ENCODE data around the gene TEX53.

The TEX53 gene

GRCh38 chr9:114662081-114662989 is 4.7 kb upstream of the TEX53 start:
- no peaks in the 10 kb centered on the region for H3K27me3 ChIP-seq (ENCODE audit: low read depth, low read length)
- H3K27ac ChIP-seq (ENCODE audit: low read length) = no peak overlapping the region
- H3K36me3 ChIP-seq (ENCODE audit: control insufficient read depth in 1 of 2, insufficient read depth in 2 of 2, low read length in 2 of 2) = no peaks in the 10 kb centered on the region
- H3K9me3 ChIP-seq (ENCODE audit: control insufficient read depth in 1 of 2, low read length in 2 of 2) = no peaks in the 10 kb centered on the region
- H3K4me1 ChIP-seq (ENCODE audit: control insufficient read depth in 1 of 2, insufficient read depth in 2 of 2, low read length in 2 of 2) = no peaks in the 10 kb centered on the region
- H3K4me3 ChIP-seq (ENCODE audit: low read depth in 1 of 2, low read length in 2 of 2) = no peak overlapping the region

- H3K9me3 ChIP-seq (ENCODE audit: control insufficient read depth in 1 of 2, low read length in 2 of 2) = no peaks in the 10 kb centered on the region
- H3K4me3 ChIP-seq (ENCODE audit: low read depth in 1 of 2, low read length in 2 of 2) = no peak overlapping the region
- H3K27ac ChIP-seq (ENCODE audit: low read length) = no peak overlapping the region
- H3K36me3 ChIP-seq (ENCODE audit: control insufficient read depth in 1 of 2, insufficient read depth in 2 of 2, low read length in 2 of 2) = no peaks in the 10 kb centered on the region
- H3K4me1 ChIP-seq (ENCODE audit: control insufficient read depth in 1 of 2, insufficient read depth in 2 of 2, low read length in 2 of 2) = no peaks in the 10 kb centered on the region
- H3K27me3 ChIP-seq (ENCODE audit: low read depth, low read length) = no peaks in the 10 kb centered on the region
These were observed 1.3 kb downstream of the TEX53 start for GRCh38 chr9:114656301-114656700.

- no peaks in the 10 kb centered on the region for H3K9me3 ChIP-seq (ENCODE audit: control insufficient read depth in 1 of 2, low read length in 2 of 2)
- no peak overlapping the region for H3K4me3 ChIP-seq (ENCODE audit: low read depth in 1 of 2, low read length in 2 of 2)
- H3K4me1 ChIP-seq (ENCODE audit: control insufficient read depth in 1 of 2, insufficient read depth in 2 of 2, low read length in 2 of 2) = no peaks in the 10 kb centered on the region
- H3K27ac ChIP-seq (ENCODE audit: low read length) = no peak overlapping the region
- no peaks in the 10 kb centered on the region for H3K36me3 ChIP-seq (ENCODE audit: control insufficient read depth in 1 of 2, insufficient read depth in 2 of 2, low read length in 2 of 2)
- H3K27me3 ChIP-seq (ENCODE audit: low read depth, low read length) = no peaks in the 10 kb centered on the region
These were observed 1.9 kb downstream of the TEX53 start for GRCh38 chr9:114655689-114656088.

- Histone ChIP-seq H3K4me3 (ENCODE audit: low read depth in 1 of 2, low read length in 2 of 2) (no peak overlapping the region), H3K27ac (ENCODE audit: low read length) (no peak overlapping the region), H3K27me3 (ENCODE audit: low read depth, low read length) (no peaks in the 10 kb centered on the region), H3K36me3 (ENCODE audit: control insufficient read depth in 1 of 2, insufficient read depth in 2 of 2, low read length in 2 of 2) (no peaks in the 10 kb centered on the region), H3K9me3 (ENCODE audit: control insufficient read depth in 1 of 2, low read length in 2 of 2) (no peaks in the 10 kb centered on the region), H3K4me1 (ENCODE audit: control insufficient read depth in 1 of 2, insufficient read depth in 2 of 2, low read length in 2 of 2) (no peaks in the 10 kb centered on the region)
These were observed 3.9 kb downstream of the TEX53 start for GRCh38 chr9:114653556-114654159.

- Histone ChIP-seq H3K4me1 (ENCODE audit: control insufficient read depth in 1 of 2, insufficient read depth in 2 of 2, low read length in 2 of 2) (no peaks in the 10 kb centered on the region), H3K36me3 (ENCODE audit: control insufficient read depth in 1 of 2, insufficient read depth in 2 of 2, low read length in 2 of 2) (no peaks in the 10 kb centered on the region), H3K27ac (ENCODE audit: low read length) (no peak overlapping the region), H3K27me3 (ENCODE audit: low read depth, low read length) (no peaks in the 10 kb centered on the region), H3K9me3 (ENCODE audit: control insufficient read depth in 1 of 2, low read length in 2 of 2) (no peaks in the 10 kb centered on the region), H3K4me3 (ENCODE audit: low read depth in 1 of 2, low read length in 2 of 2) (no peak overlapping the region)
These were observed 4.6 kb downstream of the TEX53 start for GRCh38 chr9:114652776-114653555.

- H3K27ac ChIP-seq (ENCODE audit: low read length) = no peak overlapping the region
- H3K36me3 ChIP-seq (ENCODE audit: control insufficient read depth in 1 of 2, insufficient read depth in 2 of 2, low read length in 2 of 2) = peaks cover 18 to 44% of the 10 kb centered on the region in 2 donors
- H3K4me3 ChIP-seq (ENCODE audit: low read depth in 1 of 2, low read length in 2 of 2) = no peak overlapping the region
These were observed 13.7 kb downstream of the TEX53 start for GRCh38 chr9:114643896-114644295.

GRCh38 chr9:114643001-114643400 is 14.6 kb downstream of the TEX53 start:
- H3K27ac ChIP-seq (ENCODE audit: low read length) = no peak overlapping the region
- no peaks in the 10 kb centered on the region for H3K4me1 ChIP-seq (ENCODE audit: control insufficient read depth in 1 of 2, insufficient read depth in 2 of 2, low read length in 2 of 2)
- no peaks in the 10 kb centered on the region for H3K9me3 ChIP-seq (ENCODE audit: control insufficient read depth in 1 of 2, low read length in 2 of 2)
- H3K36me3 ChIP-seq (ENCODE audit: control insufficient read depth in 1 of 2, insufficient read depth in 2 of 2, low read length in 2 of 2) = peaks cover 23 to 53% of the 10 kb centered on the region in 2 donors
- H3K27me3 ChIP-seq (ENCODE audit: low read depth, low read length) = no peaks in the 10 kb centered on the region
- H3K4me3 ChIP-seq (ENCODE audit: low read depth in 1 of 2, low read length in 2 of 2) = no peak overlapping the region

More at GRCh38 chr9:114643896-114644295, 13.7 kb downstream of the TEX53 start:
- H3K9me3 ChIP-seq (ENCODE audit: control insufficient read depth in 1 of 2, low read length in 2 of 2) = no peaks in the 10 kb centered on the region
- H3K27me3 ChIP-seq (ENCODE audit: low read depth, low read length) = no peaks in the 10 kb centered on the region
- no peaks in the 10 kb centered on the region for H3K4me1 ChIP-seq (ENCODE audit: control insufficient read depth in 1 of 2, insufficient read depth in 2 of 2, low read length in 2 of 2)

- Histone ChIP-seq H3K27ac (ENCODE audit: low read length) (no peak overlapping the region), H3K4me3 (ENCODE audit: low read depth in 1 of 2, low read length in 2 of 2) (no peak overlapping the region), H3K27me3 (ENCODE audit: low read depth, low read length) (no peaks in the 10 kb centered on the region), H3K36me3 (ENCODE audit: control insufficient read depth in 1 of 2, insufficient read depth in 2 of 2, low read length in 2 of 2) (peaks cover 24 to 57% of the 10 kb centered on the region in 2 donors), H3K9me3 (ENCODE audit: control insufficient read depth in 1 of 2, low read length in 2 of 2) (no peaks in the 10 kb centered on the region), H3K4me1 (ENCODE audit: control insufficient read depth in 1 of 2, insufficient read depth in 2 of 2, low read length in 2 of 2) (no peaks in the 10 kb centered on the region)
These were observed 15.6 kb downstream of the TEX53 start for GRCh38 chr9:114641967-114642366.

- no peak overlapping the region for H3K4me3 ChIP-seq (ENCODE audit: low read depth in 1 of 2, low read length in 2 of 2)
- no peaks in the 10 kb centered on the region for H3K4me1 ChIP-seq (ENCODE audit: control insufficient read depth in 1 of 2, insufficient read depth in 2 of 2, low read length in 2 of 2)
- no peak overlapping the region for H3K27ac ChIP-seq (ENCODE audit: low read length)
- no peaks in the 10 kb centered on the region for H3K9me3 ChIP-seq (ENCODE audit: control insufficient read depth in 1 of 2, low read length in 2 of 2)
- H3K27me3 ChIP-seq (ENCODE audit: low read depth, low read length) = no peaks in the 10 kb centered on the region
- peaks cover 25 to 66% of the 10 kb centered on the region in 2 donors for H3K36me3 ChIP-seq (ENCODE audit: control insufficient read depth in 1 of 2, insufficient read depth in 2 of 2, low read length in 2 of 2)
These were observed 19.2 kb downstream of the TEX53 start for GRCh38 chr9:114638404-114638803.

- Histone ChIP-seq H3K9me3 (ENCODE audit: control insufficient read depth in 1 of 2, low read length in 2 of 2) (no peaks in the 10 kb centered on the region), H3K36me3 (ENCODE audit: control insufficient read depth in 1 of 2, insufficient read depth in 2 of 2, low read length in 2 of 2) (peaks cover 35 to 83% of the 10 kb centered on the region in 2 donors), H3K27me3 (ENCODE audit: low read depth, low read length) (no peaks in the 10 kb centered on the region)
These were observed 23.2 kb downstream of the TEX53 start for GRCh38 chr9:114634387-114634786.

GRCh38 chr9:114633438-114634089 is 24.0 kb downstream of the TEX53 start:
- Histone ChIP-seq H3K4me1 (ENCODE audit: control insufficient read depth in 1 of 2, insufficient read depth in 2 of 2, low read length in 2 of 2) (no peaks in the 10 kb centered on the region), H3K36me3 (ENCODE audit: control insufficient read depth in 1 of 2, insufficient read depth in 2 of 2, low read length in 2 of 2) (peaks cover 36 to 83% of the 10 kb centered on the region in 2 donors), H3K4me3 (ENCODE audit: low read depth in 1 of 2, low read length in 2 of 2) (no peak overlapping the region), H3K27me3 (ENCODE audit: low read depth, low read length) (no peaks in the 10 kb centered on the region), H3K9me3 (ENCODE audit: control insufficient read depth in 1 of 2, low read length in 2 of 2) (no peaks in the 10 kb centered on the region), H3K27ac (ENCODE audit: low read length) (no peak overlapping the region)

More at GRCh38 chr9:114634387-114634786, 23.2 kb downstream of the TEX53 start:
- Histone ChIP-seq H3K27ac (ENCODE audit: low read length) (no peak overlapping the region), H3K4me1 (ENCODE audit: control insufficient read depth in 1 of 2, insufficient read depth in 2 of 2, low read length in 2 of 2) (no peaks in the 10 kb centered on the region), H3K4me3 (ENCODE audit: low read depth in 1 of 2, low read length in 2 of 2) (no peak overlapping the region)
